ENCODE measurements around the gene SLC25A44. TPM values are rescaled to one million over a fixed set of nuclear protein-coding genes. Genes with fewer than 3 reads are reported as not detected.

Gene SLC25A44
- 12.7 and 13.1 TPM in 2 replicates for total RNA-seq (2014; rRNA removed; shearing (Covaris generic); ENCODE audit: low replicate concordance)

GRCh38 chr1:156193488-156194299 is at the start of gene SLC25A44:
TSS of gene SLC25A44 (plus strand) at chr1:156194104. CDS start at chr1:156199848, 5,744 bp downstream.
- Histone ChIP-seq H3K36me3 (peaks cover 18% of the 10 kb centered on the region), H3K9me3 (no peaks in the 10 kb centered on the region), H3K4me3 (peak within 1 kb of the TSS; percentile 98), H3K27me3 (no peaks in the 10 kb centered on the region)
- DNase-seq = peak; percentile 96

GRCh38 chr1:156144742-156145141 is 49.2 kb upstream of the SLC25A44 start:
- Histone ChIP-seq H3K36me3 (peaks cover 23% of the 10 kb centered on the region), H3K27me3 (no peaks in the 10 kb centered on the region), H3K4me3 (no peak overlapping the region), H3K9me3 (no peaks in the 10 kb centered on the region)
- no peak for DNase-seq

DNA sequence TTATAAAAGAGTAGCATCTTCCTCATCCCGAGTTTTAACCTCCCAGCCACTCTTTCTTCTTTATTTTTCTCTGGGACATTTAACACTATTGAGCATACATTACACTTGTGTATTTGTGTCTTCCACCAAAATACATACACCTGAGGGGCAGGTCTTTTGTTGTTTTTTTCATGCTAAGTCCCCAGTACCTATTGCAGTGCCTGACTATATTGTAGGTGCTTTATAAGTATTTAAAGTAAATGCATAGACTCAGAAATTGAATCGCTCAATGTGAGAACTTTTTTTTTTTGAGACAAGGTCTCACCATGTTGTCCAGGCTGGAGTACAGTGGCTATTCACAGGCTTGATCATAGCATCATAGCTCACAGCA is 48.3 kb upstream of the SLC25A44 start:
- 0 out of 2 replicates have a peak overlapping the region, but pooled peaks have one; percentile 0 for H3K4me3 ChIP-seq
- H3K27me3 ChIP-seq = no peaks in the 10 kb centered on the region
- H3K9me3 ChIP-seq = no peaks in the 10 kb centered on the region
- no peak for DNase-seq
- peaks cover 14% of the 10 kb centered on the region for H3K36me3 ChIP-seq

DNA sequence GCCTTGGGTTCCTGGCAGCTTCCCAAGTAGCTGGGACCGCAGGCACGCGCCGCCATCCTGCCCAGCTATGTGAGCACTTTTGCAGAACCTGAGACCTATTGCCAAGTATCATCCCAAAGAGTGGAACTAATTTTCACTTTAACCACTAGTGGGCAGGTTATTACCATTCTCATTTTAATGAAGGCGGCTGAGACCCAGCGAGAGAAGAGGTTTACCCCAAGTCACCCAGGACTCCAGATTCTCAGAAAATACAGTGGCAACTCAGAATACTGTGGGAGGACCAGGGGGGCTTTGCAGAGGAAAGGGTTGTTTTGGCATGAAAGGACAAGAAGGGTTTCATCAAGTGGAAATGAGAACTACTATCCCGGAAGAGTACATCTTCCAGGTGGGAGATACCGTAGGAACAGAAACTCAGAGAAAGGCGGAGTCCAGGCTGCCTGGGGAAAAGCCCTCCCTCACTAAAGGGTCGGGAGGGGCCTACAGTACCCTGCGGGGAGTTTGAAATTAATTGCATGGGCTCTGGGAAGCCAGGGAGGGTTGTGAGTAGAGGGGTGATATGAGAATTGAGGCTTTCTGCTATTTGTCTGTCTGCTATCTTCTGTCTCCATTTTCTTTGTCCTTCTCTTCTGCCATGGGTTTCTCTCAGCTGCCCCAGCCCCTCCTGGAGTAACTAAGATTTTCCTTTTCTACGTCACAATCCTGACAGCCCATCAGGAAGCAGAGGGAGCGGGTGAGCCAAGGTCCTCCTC is 47.7 kb upstream of the SLC25A44 start:
- H3K36me3 ChIP-seq = peaks cover 9% of the 10 kb centered on the region
- H3K9me3 ChIP-seq = no peaks in the 10 kb centered on the region
- H3K27me3 ChIP-seq = no peaks in the 10 kb centered on the region
- peak; percentile 95 for DNase-seq
- H3K4me3 ChIP-seq = no peak overlapping the region

DNA sequence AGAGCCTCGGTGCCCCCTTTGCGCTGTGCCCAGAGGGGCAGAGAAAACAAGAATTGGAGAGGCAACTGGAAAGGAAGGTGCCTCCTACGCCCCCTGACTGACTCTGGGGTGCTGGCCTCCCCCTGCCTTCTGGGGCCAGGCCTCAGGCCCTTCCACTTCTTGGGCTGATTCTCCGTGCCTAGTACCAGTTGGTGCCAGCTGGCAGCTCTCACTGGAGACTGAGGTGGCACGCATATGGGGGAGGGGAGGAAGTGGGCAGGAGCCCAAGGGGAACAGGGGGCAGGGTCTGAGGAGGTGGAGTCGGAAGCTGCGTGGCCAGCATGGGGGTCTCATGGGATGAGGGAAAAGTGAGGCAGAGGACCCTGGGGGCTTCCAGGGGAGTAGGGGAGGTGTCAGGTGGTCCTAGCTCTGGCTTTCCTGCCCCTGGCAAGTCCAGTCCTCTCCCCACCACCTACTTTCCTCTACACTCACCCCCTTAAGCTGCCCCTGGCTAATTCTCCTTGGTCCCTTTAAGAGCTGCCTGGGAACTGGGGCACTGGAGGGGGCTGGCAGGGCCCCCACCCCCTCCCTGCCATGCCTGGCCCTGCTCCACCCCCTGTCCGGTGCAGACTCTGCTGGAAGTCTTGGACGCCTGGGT is 47.0 kb upstream of the SLC25A44 start:
- no peaks in the 10 kb centered on the region for H3K9me3 ChIP-seq
- peaks cover 3% of the 10 kb centered on the region for H3K36me3 ChIP-seq
- H3K27me3 ChIP-seq = no peaks in the 10 kb centered on the region
- DNase-seq = peak; percentile 65
- H3K4me3 ChIP-seq = no peak overlapping the region

GRCh38 chr1:156148216-156148615 is 45.7 kb upstream of the SLC25A44 start:
- Histone ChIP-seq H3K27me3 (no peaks in the 10 kb centered on the region), H3K36me3 (no peaks in the 10 kb centered on the region; the same call in 1 of the 2 replicates), H3K4me3 (no peak overlapping the region), H3K9me3 (no peaks in the 10 kb centered on the region)
- DNase-seq = no peak

GRCh38 chr1:156149374-156150332 is 44.3 kb upstream of the SLC25A44 start:
- Histone ChIP-seq H3K36me3 (no peaks in the 10 kb centered on the region; the same call in 1 of the 2 replicates), H3K9me3 (no peaks in the 10 kb centered on the region), H3K4me3 (no peak overlapping the region), H3K27me3 (no peaks in the 10 kb centered on the region)
- DNase-seq = no peak

DNA sequence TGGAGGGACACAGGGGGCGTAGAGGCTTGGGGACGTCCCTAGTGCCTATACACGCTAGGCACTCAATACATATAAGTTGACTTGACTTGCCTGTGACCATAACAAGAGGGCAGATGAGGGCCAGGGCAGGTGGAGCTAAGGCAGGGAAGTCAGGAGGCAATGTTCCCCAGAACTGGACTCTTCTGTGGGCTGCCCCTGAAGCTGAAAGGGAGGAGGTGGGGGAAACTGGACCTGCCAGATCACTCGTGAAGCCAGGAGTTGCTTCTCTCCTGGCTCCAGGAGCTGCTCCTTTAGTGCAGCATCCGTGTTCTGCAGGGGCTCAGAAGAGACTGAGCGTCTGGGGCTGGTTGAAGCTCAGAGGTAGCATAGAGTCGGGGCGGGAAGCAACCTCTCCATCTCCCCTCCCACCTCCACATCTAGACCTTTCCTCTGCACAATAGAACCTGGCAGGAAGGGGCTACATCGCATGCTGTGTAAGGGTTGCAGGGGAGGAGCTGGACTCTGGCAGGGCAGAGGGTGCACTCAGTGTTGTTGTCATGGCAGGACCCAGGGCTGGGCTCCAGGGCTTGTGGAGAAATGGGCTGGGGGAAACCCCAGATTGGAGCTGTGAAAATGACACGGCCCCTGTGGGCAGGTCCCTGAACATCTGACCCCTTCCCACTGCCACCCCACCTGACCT is 43.4 kb upstream of the SLC25A44 start:
- Histone ChIP-seq H3K4me3 (no peak overlapping the region), H3K27me3 (no peaks in the 10 kb centered on the region), H3K9me3 (no peaks in the 10 kb centered on the region), H3K36me3 (no peaks in the 10 kb centered on the region)
- DNase-seq = no peak

GRCh38 chr1:156151093-156151688 is 42.7 kb upstream of the SLC25A44 start:
- no peak overlapping the region for H3K4me3 ChIP-seq
- no peaks in the 10 kb centered on the region for H3K36me3 ChIP-seq
- no peaks in the 10 kb centered on the region for H3K9me3 ChIP-seq
- peak; percentile 78 for DNase-seq
- H3K27me3 ChIP-seq = no peaks in the 10 kb centered on the region

GRCh38 chr1:156152628-156153027 is 41.3 kb upstream of the SLC25A44 start:
- DNase-seq = no peak
- Histone ChIP-seq H3K36me3 (no peaks in the 10 kb centered on the region), H3K27me3 (no peaks in the 10 kb centered on the region), H3K4me3 (no peak overlapping the region), H3K9me3 (no peaks in the 10 kb centered on the region)

DNA sequence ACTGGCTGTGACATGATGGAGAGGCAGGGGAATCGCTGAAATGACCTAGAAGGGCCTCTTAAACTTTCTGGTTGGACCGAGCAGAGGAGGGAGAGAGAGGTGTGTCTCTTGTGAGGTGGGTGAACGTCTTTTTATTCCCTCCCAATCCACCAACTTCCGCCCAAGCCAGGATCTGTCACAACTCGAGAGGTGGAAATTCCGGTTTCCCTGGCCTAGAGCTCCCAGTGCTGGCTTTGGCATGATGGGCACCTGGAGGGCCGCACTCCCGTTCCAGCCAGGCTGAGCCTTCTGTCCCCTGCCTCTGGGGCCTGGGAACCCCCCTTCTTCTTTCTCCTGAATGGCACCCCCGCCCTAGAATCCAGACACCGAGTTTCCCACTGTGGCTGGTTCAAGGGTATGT is 40.5 kb upstream of the SLC25A44 start, which contains the start of gene SEMA4A:
Gene SEMA4A (plus strand): TSS at position 224 of the 400 bp plus-strand sequence. CDS start 994 bp downstream, outside the sequence.
- no peaks in the 10 kb centered on the region for H3K9me3 ChIP-seq
- no peaks in the 10 kb centered on the region for H3K36me3 ChIP-seq
- H3K27me3 ChIP-seq = no peaks in the 10 kb centered on the region
- H3K4me3 ChIP-seq = no peak within 1 kb of the TSS
- no peak for DNase-seq

GRCh38 chr1:156154317-156154749 is 39.6 kb upstream of the SLC25A44 start:
- no peak for DNase-seq
- H3K27me3 ChIP-seq = no peaks in the 10 kb centered on the region
- H3K4me3 ChIP-seq = no peak overlapping the region
- H3K9me3 ChIP-seq = no peaks in the 10 kb centered on the region
- no peaks in the 10 kb centered on the region for H3K36me3 ChIP-seq

DNA sequence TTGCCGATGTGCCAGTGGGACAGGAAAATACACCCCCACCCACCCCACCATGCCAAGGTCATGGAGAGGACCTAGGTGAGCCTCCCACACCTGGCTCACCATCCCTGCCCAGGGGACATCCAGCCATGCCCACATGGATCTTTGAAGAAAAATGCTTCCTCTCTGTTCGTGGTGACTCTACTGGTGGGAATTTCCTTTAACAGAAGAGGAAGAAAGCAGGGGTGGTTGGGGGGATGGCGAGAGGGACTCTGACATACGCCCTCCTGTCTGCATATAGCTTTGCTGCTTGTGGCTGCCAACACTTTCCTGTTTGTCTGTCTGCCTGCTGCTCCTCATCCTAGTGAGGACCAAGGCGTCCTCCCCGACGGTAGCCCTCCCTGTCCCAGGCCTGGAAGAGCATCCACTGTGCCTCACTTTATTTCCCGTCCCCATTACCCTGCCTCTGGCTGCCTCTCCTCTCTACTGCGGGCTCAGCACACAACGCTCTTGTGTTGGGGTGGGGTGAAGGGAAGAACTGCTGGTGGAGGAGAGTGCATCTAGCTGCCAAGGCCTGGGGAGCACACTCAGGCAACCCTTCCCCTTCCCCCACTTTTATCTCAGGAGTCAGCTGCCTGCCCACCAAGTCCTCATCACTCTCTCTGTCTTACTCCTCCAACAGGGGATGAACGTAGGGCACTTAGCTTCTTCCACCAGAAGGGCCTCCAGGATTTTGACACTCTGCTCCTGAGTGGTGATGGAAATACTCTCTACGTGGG is 38.0 kb upstream of the SLC25A44 start:
- no peak for DNase-seq
- no peaks in the 10 kb centered on the region for H3K36me3 ChIP-seq
- no peaks in the 10 kb centered on the region for H3K9me3 ChIP-seq
- no peaks in the 10 kb centered on the region for H3K27me3 ChIP-seq
- no peak overlapping the region for H3K4me3 ChIP-seq

DNA sequence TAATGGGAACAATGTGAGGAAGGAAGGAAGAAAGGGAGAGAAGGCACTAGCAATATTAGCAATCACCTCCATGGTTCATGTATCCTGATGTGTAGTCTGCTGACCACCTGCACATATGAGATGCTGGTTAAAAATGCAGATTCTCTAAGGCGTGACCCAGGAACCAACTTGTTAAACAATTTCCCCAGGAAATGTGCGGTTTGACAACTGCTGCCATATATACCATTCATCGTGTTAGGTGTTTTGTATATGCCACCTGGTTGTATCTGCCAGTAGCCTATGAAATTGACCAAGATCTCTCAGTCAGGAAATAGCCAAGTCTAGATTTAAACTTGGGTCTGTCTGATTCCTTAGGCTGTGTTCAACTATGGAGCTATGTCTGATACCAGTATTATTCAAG is 36.4 kb upstream of the SLC25A44 start:
- DNase-seq = no peak
- Histone ChIP-seq H3K9me3 (no peaks in the 10 kb centered on the region), H3K36me3 (no peaks in the 10 kb centered on the region), H3K27me3 (no peaks in the 10 kb centered on the region), H3K4me3 (no peak overlapping the region)

DNA sequence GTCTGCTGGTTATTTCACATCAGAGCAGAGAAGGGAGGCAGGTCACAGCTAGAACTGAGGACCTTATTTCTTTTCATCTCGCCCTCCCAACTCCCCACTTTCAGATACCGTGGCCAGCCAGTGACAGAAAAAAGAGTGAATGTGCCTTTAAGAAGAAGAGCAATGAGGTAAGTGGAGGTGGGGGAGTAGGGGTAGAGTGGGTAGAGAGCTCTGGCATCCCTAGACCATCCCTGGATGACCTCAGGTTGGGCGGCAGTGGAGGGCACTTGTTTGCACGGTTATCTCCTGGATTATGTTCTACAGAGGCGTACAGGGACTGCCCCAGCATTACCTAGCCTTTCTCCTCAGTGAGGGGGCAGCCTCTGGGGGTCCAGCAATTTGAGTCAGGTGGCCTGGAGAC is 35.9 kb upstream of the SLC25A44 start:
- H3K4me3 ChIP-seq = no peak overlapping the region
- DNase-seq = no peak
- H3K9me3 ChIP-seq = no peaks in the 10 kb centered on the region
- no peaks in the 10 kb centered on the region for H3K36me3 ChIP-seq
- H3K27me3 ChIP-seq = no peaks in the 10 kb centered on the region

Measured in MG63 (cell line).